Islet of Langerhans (tissue), 1 donor: ENCODE data around the gene DNAJC27.
"Not testable (repeated sequence)": the region's sequence is repeated elsewhere in the genome, so short reads cannot be mapped to it uniquely, and the experiment has no call there.

Experiments
- FAIRE-seq: peaks from one replicate; lab custom pipeline; 2011; peaks lifted over from hg19 to GRCh38; lab: Jason Lieb, UNC

The DNAJC27 gene

DNA sequence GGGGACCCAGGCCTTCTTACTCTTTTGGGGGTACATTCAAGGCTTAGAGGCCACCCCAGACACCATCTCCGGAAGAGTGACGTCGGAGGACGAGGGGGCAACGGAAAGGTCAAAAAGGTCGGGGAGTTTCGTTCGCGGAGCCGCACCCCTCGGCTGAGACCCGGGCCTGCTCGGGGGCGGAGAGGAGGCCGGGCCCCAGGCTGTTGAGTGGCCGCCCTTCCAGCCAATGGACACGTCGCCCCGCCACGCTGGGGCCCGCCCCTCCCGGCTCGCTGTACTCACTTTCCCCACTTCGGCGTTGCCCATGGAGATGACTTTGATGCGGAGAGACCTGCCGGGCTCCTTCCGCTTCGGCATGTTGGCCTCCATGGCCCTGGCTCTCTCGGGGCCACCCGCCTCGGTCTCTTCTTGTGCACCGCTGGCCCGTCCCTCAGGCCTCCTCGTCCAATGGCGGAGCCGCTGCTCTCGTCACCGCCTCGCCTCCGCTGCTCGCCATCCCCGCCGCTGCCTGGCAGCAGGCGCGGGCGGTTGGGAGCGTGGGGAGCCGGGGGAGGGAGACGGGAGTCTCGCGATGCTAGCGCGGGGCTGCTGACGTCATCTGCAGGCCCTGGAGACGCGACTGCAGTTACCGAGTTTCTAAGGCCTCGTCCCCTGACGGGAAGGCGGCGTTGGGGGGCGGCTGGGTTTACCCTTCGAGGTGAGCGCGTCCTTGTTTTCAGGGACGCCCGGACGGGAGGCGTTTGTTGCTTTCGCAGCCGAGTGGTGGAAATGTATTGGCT, at the start of gene DNAJC27:
DNAJC27 (minus strand) TSS at position 420 of the 779 bp plus-strand sequence; CDS start at position 369, 51 bp downstream.
- FAIRE-seq: no peak

DNA sequence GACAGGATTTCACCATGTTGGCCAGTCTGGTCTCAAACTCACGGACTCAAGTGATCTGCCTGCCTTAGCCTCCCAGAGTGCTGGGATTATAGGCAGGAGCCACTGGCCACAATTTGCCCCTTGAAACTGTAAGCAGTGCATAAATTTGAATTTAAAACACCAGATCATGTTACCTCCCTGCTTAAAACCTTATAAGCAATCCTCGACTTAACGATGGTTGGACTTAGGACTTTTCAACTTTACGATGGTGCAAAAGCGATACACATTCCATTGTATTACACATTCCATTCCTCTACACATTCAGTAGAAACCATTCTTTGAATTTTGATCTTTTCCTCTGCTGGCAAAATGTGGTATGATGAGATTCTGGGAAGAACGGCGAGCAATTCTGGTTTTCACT, 46.9 kb upstream of the DNAJC27 start:
- FAIRE-seq: no peak

DNA sequence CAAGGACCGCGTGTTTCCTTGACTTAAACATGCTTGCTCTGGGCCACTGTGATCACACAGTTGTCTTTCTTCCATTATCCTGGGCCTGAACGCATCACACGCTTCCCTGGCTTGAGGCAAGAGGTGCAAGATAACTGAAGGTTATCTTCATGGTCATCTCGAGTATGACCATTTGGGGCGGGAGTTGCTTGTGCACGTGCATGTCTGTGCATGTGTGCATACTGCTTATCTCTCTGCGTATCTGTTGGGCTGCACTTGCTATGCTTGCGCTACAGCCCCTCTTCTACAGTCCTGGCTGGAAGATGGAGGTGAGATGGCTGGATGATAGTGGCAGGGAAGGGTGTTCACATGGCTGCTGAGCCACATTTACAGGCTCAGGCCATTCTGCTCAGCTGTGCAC, 42.9 kb upstream of the DNAJC27 start:
- FAIRE-seq: no peak

DNA sequence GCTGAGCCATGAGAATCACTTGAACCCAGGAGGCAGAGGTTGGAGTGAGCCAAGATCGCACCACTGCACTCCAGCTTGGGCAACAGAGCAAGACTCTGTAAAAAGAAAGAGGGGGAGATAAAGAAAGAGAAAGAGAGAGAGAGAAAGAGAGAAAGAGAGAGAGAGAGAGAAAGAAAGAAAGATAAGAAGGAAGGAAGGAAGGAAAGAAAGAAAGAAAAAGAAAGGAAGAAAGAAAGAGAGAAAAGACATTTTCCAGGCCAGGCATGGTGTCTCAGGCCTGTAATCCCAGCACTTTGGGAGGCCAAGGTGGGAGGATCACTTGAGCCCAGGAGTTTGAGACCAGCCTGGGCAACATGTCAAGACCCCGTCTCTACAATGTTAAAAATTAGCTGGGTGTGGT, 39.6 kb upstream of the DNAJC27 start:
- FAIRE-seq: not testable (repeated sequence)

DNA sequence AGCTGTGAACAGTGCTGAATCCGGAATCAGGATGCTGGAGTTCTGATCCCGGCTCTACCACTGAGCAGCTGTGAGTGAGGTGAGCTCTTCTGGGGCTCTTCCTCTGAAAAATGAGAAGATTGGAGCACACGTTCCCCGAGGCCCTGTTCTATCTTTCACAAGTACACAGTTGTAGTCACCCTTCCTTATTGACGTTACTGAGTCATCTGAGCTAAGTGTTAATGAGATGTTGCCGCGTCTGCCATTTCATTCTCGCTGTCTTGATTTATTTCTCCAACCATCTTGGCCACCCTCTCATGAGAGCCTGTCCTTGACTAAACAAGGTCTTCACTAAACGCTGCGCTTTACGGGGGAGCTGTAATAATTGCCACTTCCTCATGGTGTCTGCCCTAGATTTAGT, 38.2 kb upstream of the DNAJC27 start:
- FAIRE-seq: no peak

DNA sequence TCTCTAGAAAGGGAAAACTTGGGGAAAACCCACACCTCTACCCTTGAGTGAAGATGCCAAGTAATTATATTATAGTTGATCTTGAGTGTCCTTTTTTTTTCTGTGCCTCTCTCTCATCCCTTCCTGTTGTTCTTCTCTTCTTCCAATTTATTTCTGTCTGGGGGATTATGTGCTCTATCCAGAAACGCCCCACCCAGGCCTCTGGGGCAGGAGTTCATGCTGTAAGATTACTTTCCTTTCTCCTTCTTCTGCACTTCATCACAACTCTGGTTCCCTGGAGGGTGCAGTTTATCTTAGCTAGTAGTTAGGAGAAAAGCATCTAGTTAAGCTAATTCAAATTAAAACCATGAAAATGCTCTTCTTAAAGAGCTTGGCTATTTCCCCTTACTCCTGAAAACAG, 30.3 kb upstream of the DNAJC27 start:
- FAIRE-seq: no peak

DNA sequence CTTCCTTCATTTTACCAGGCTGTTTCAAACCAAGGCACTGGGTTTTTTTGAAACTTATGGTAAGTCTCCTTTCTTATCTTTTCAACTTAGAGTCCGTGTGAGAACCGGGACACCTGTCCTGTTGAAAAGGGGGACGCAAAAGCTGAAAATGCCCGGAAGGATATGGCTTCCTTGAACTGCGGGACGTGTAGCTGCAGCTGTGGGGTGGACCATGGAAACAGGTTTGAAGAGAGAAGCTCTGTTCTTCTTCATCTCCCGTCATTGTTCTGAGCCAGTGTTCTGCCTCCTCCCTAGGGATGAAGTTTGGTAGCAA, 29.5 kb upstream of the DNAJC27 start:
- no peak for FAIRE-seq

DNA sequence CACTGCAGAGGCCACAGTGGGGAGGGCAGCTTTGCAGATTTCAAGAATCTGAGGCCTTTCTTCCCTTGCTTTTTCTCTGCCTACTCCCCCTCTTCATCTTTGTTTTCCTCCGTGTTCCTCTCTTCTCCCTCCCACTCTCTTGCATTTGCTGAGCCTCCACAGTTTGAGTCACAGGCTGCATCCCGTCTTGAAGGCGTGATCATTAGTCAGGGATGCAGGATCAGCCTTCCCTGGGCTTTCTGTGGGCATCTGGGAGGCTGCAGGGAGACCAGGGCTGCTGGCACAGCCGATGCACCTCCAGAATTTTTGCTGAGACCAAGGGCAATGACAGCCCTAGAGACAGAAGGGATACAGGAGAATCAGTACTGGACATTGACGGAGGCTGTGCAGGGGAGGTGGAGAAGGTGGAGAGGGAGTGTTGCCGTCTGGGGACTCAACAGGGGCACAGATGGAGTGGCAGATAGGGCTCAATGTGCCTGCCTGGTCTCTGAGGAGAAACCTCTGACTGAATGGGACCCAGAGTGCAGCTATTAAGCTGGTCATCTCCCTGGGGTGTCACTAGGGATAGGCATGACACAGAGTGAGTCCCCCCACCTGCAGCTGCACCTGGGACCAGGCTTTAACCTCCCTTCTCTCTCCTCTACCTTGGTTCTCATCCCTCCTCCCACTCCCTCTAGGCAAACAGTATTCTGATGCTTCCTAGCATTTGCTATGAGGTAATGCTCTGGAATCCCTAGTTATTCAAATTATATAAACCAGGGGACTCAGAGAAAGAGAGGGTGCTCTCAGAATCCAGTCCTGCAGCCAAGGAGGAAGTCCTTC, 29.0 kb upstream of the DNAJC27 start:
- FAIRE-seq: no peak

DNA sequence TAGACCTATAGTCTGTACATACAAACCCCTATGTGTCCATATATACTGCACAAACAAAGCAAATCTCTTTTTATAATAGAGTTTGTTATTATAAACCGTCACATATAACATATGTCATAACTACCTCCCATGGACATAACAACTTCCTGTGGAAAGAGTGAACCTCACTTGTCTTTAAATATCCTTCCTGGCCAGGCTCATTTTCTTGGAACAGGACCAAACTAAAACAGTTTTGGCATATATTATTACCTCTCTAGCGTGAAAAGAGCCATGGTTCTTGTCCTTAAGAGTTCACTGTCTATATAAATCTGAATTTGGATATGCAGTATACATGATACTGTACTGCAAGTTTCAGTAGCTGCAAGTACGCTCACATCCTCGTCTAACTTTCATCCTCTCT, 28.3 kb upstream of the DNAJC27 start:
- FAIRE-seq: no peak

DNA sequence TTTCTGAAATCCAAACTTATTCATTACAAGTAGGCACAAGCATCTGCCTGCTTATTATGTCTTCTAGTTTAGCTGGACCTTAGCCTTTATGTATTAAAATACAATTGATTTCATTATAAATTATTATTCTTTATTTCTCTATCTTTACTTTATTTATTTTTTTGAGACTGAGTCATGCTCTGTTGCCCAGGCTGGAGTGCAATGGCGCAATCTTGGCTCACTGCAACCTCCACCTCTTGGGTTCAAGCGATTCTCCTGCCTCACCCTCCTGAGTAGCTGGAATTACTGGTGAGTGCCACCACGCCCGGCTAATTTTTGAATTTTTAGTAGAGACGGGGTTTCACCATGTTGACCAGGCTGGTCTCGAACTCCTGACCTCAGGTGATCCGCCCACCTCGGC, 27.3 kb upstream of the DNAJC27 start:
- not testable (repeated sequence) for FAIRE-seq

DNA sequence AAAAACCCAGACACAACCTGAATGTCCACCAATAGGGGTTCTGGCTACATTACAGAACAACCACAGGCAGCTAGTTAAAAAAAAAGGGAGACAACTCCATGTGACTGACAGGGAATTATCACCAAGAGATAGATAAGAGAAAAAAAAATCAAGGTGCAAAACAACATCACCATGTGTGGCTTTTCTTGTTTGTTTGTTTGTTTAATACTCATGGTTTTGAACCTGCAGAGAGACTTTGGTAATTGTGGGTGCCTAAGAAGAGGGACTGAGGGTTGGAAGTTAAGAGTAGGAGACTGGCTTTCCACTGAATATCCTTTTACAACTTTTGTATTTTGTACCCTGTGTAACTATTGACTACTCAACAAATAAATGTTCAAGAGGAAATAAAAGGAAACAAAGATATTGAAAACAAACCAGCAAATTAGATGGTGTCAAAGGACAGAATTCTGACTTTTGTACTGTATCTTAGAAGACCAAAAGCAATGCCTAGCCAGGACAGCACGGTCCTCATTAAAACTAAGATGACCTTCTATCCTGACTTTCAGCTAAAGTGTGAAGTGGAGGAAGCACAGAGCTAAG, 22.5 kb upstream of the DNAJC27 start:
- no peak for FAIRE-seq

DNA sequence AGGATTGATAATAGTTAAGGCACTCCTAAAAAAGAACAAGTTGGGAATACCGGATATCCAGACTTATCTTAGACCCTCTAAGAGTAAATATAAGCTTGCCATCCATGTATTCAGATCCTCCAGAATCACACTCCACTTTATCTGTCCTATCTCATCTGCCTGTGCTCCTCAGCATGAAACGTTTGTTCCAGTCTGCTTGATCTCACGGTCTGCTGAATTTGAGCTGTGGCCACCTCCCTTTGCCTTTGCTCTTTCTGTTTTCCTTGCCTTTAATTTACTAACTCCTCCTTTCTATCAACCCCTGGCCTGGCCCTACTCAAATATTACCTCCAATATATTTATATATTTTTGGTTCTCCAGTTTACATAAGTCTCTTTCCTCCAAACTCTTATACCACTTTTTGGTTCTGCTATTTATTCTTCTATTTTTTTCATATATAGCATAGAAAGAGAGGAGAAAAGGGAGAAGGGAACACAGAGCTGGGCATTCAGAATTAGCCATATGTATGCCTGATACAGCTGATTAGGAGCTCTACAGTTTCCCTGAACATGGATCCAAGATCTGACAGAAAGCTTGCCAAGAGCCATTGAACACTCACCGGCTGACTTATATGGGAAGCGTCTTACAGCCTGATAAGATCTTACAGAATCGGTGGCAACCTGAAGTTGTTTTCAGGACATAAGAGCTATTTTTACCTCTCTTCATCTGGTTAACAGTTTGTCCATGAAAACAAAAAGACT, 21.8 kb upstream of the DNAJC27 start:
- FAIRE-seq: no peak

DNA sequence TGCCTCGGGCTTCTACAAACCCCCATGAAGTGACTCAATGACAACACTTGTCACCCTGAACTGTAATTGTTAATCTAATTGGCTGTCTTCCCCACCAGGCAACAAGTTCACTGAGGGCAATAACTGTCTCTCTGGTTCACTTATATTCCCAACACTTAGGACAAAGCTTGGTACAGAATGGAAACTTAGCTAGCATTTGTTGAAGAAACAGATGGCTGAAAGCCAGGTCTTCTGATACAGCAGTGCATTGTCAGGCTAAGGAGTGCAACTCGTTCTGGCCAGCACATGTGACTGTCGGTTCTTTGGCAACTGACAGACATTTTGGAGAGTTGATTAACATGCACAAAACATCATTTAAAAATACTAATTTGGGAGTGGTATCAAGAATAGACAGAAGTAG, 14.6 kb upstream of the DNAJC27 start:
- no peak for FAIRE-seq

DNA sequence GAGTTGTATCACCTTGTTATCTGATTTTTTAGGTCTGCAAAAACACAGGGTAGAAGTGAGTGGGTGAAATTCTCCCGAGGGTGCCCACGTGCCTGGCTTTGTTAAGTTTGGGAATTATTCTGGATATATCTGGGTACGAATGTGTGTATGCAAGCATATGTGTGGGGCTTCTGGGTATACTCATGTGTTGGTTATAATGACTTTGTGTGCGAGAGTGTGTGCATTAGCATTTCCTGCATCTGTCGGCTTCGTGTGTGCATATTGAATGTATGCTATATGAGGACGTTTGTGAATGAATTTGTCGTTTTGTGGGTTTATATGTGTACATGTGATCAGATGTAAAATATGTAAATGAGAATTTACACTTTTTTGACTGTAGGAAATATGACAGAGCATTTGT, 13.8 kb upstream of the DNAJC27 start:
- no peak for FAIRE-seq

DNA sequence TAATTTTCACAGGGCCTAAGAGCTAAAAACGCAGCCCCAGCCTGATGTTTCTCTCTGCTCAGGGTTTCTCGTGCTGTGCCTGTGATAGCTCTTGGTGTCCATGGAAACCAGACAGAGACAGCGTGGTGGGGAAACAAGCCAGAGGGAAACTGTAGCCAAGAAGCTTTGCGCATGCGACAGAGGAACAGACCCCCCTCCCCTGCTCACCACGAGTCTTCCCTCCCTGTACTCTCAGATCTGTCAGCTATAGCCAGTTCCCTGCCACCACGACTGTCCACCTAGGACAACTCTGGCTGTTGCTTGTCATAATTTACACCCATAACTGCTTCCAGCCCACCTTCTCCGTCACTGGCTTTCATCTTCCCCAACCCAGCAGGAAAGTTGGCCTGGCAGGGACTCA, 13.2 kb upstream of the DNAJC27 start:
- FAIRE-seq: peak; percentile 98

DNA sequence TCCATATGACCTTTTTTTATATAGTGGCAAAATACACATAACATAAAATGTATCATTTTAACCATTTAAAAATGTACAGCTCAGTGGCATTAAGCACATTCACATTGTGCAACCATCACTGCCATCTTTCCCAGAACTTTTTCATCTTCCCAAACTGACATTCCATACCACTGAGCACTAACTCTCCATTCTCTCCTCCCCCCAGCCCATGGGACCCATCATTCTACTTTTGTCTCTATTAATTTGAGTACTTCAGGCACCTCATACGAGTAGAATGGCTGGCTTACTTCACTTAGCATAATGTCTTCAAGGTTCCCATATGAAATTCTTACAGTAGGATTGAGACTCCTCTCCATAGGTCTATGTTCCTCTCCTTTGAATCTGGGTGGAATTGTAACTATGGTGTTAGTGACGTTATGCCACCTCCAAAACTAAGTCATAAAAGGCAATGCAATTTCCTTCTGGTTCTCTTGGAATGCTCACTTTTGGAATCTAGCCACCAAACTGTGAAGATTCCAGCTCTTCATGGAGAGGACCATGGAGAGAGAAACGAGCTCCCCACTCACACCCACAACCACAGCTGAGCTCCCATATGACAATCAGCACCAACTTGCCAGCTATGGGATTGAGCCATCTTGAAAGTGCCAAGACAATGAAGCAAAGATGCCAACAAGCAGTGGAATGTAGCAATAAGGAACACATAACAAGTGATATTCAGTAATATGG, 9.8 kb upstream of the DNAJC27 start:
- FAIRE-seq: no peak

DNA sequence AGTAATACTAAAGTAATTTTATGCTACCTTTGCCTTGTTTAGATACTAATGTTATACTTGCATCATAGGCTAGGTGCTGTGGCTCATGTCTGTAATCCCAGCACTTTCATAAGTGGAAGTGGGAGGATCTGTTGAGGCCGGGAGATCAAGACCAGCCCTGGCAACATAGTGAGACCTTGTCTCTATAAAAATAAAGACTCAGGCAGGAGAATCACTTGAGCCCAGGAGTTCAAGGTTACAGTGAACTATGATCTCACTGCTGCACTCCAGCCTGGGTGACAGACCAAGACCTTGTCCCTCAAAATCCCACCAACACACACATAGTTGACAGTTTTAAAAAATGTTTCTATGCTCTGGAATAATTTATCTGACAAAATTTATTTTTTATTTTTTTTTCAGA, 6.9 kb upstream of the DNAJC27 start:
- no peak for FAIRE-seq

DNA sequence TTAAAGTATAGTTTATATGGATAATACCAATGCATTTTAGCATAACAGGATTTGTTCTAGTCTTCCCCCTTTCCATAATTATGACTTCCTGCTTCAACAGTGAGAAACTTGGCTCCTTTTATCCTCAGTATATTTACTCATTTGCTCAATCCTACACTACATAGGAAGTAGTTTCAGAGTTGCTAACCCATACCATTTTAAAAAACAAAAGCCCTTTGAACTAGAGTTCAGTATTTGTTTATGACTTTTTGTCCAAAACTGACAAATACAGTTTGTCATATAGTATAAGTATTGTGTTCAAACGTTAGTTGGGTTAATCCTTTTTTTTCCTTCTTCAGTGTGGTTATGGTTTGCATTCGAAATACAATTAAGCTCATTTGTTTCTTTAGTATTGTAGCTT, 5.9 kb upstream of the DNAJC27 start:
- no peak for FAIRE-seq

DNA sequence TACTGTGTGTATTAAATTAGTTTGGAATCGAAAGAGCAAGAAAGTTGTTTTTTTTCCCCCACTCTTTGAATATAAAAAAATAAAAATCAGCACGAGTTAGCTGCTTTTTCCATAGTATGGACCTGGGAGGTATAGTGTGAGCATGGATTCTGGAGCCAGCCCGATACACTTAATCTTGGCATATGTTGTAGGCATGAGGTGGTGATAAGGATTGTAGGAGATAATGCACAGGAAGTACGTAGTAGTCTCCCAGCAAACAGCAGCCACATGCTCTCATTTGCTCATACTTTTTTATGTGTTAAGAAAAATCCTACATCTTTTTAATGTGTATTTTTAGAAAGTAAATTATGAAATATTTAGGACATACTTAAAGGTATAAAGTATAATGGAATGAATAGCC, 2.1 kb upstream of the DNAJC27 start:
- no peak for FAIRE-seq

DNA sequence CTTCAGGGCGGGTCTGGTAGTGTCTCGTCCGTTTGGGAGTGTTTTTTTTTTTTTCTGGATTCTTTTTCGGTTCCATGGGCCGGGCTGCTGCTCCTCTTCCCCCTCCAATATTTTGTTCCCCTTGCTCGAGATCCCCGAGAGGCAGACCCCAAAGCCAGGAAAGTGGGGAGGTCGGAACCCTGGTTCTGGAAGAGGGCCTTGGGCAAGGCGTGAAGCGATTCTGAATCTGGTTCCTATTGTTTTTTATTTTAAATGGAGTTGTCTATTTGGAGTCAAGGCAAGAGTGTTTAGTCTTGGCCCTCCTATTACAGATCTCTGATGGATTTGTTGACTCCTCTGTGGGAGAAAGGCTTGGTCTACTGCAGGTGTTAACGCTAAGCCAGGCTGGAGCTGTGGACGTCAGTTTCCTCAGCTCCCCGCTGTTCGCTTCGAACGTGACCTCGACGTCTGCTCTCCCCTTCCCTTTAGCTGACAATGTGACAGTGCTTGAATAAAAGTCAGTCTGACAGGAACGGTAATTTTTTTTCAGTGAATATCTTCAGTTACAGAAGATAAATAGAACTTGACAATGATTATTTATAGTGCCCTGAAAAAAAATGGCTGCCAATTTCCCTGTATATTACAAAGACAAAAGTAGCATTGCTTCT, 683 bp upstream of the DNAJC27 start:
- FAIRE-seq: peak; percentile 88

DNA sequence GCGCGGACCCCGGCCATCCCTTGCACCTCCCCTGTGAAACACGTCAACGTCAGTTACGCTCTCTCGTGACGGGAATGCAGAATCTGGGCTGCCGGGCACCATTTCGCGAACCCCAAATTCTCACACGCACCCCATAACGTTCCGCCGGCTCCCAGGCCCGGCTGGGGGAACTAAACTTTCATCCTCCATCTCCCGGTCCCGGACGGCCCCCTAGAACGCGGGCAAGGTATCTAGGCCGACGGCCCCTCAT, 544 bp downstream of the DNAJC27 start:
- no peak for FAIRE-seq
